Measurements from ENCODE around the gene RNF186.

GRCh38 chr1:19792237-19793002, 22.7 kb downstream of the RNF186 start:
- no peak for TF ChIP-seq CTCF (IDR thresholded peaks at IDR 0.05)
- no peak for TF ChIP-seq POLR2A (IDR thresholded peaks at IDR 0.05)
- no peak for TF ChIP-seq POLR2AphosphoS5 (IDR thresholded peaks at IDR 0.05)
- TF ChIP-seq EP300 (IDR thresholded peaks at IDR 0.05) = no peak

All from suprapubic skin (tissue), 4 donors.